K562 (cell line): Measurements from ENCODE around the gene RNF25. TPM values are rescaled to one million over a fixed set of nuclear protein-coding genes. Genes with fewer than 3 reads are reported as not detected.
A peak's percentile ranks its signal among the peaks of the same experiment; 100 is the strongest.

Experiments used
- ATAC-seq: fragments of 200-7000 bp; cut with Tn5 transposase; 3 replicates; pipeline ENCODE4 v1.9.1; 2020; ENCODE audit warnings: moderate library complexity
- BruUV-seq: library from RNA; stranded (reverse); fragments of 400-500 nt; replicated peaks from 2 replicates; lab custom pipeline; 2021; lab: Mats Ljungman, UMichigan
- CTCF ChIA-PET: fragments of 300-600 bp; formaldehyde crosslinking; extraction: SDS; loops from one replicate; lab custom pipeline; 2021; ENCODE audit warnings: low intra/inter-chr PET ratio; lab: Yijun Ruan, JAX
- POLR2A ChIA-PET: fragments of 300-600, 350-650 bp; sonication (Branson Sonifier 250); formaldehyde crosslinking; extraction: SDS; loops from one replicate; lab custom pipeline; 2021; ENCODE audit warnings: antibody characterized with exemption, inconsistent platforms; lab: Yijun Ruan, JAX
- DNase-seq, 4 experiments: peaks; one replicate each; pipeline versions ENCODE4 v3.0.0 to v3.0.0-alpha.2; 2011 to 2018; ENCODE audit warnings: low spot score in 3 of 4, mixed read lengths in 3 of 4; ENCODE audit errors: extremely low read depth in 1 of 4
- FAIRE-seq: peaks from 2 replicates; lab custom pipeline; 2011; peaks lifted over from hg19 to GRCh38; lab: Jason Lieb, UNC
- H2AFZ ChIP-seq: 2 replicates; pipeline ENCODE4 v1.6.0; 2011; ENCODE audit warnings: low read depth, low read length, control low read depth, inconsistent platforms
- H3K27ac ChIP-seq: fragments of 200-600 bp; 3 replicates; pipeline ENCODE4 v1.8.0; 2011; ENCODE audit warnings: low read depth, mild to moderate bottlenecking, control low read depth, inconsistent platforms, low read length, moderate library complexity, mixed read lengths; ENCODE audit errors: extremely low read depth
- H3K27me3 ChIP-seq, 2 experiments: fragments of 300-600 bp in 1 of 2; 2 replicates in 1 of 2; 3 replicates in 1 of 2; pipeline versions ENCODE4 v1.6.0 to v1.8.0; 2011; ENCODE audit warnings: inconsistent platforms in 2 of 2, low read length in 2 of 2, mild to moderate bottlenecking in 1 of 2, mixed read lengths in 1 of 2, moderate library complexity in 1 of 2; ENCODE audit not compliant: control insufficient read depth in 2 of 2, insufficient read depth in 2 of 2
- H3K36me3 ChIP-seq: fragments of 300-600 bp; 3 replicates; pipeline ENCODE4 v1.8.0; 2011; ENCODE audit warnings: mild to moderate bottlenecking, low read length, inconsistent platforms; ENCODE audit not compliant: control insufficient read depth, insufficient read depth
- H3K4me1 ChIP-seq, 2 experiments: fragments of 200-600 bp in 1 of 2; replicated peaks in 1 of 2; 2 replicates in 1 of 2; 3 replicates in 1 of 2; pipeline versions ENCODE4 v1.5.1 to v1.8.0; 2011; ENCODE audit warnings: inconsistent platforms in 2 of 2, low read length in 2 of 2, mild to moderate bottlenecking in 1 of 2, mixed read lengths in 1 of 2, moderate library complexity in 1 of 2; ENCODE audit not compliant: control insufficient read depth in 2 of 2, insufficient read depth in 2 of 2
- H3K4me2 ChIP-seq: 2 replicates; pipeline ENCODE4 v1.6.1; 2011; ENCODE audit warnings: low read length, control low read depth, inconsistent platforms, mixed read lengths; ENCODE audit not compliant: insufficient read depth
- H3K4me3 ChIP-seq: fragments of 200-600 bp; sonication (generic), shearing (Covaris generic); 2 replicates; pipeline ENCODE4 v1.5.1; 2016; ENCODE audit warnings: control low read depth, inconsistent platforms
- H3K79me2 ChIP-seq: fragments of 200-600 bp; 3 replicates; pipeline ENCODE4 v1.8.0; 2011; ENCODE audit warnings: low read length, inconsistent platforms; ENCODE audit not compliant: control insufficient read depth, insufficient read depth
- H3K9ac ChIP-seq, 2 experiments: 2 replicates each; pipeline versions ENCODE4 v1.6.0 to v1.6.1; 2011; ENCODE audit warnings: low read depth in 2 of 2, low read length in 2 of 2, control low read depth in 1 of 2, inconsistent platforms in 1 of 2, mild to moderate bottlenecking in 1 of 2, mixed read lengths in 1 of 2; ENCODE audit not compliant: insufficient read depth in 1 of 2
- H3K9me1 ChIP-seq: one replicate; pipeline ENCODE4 v1.6.0; 2011; ENCODE audit warnings: inconsistent platforms, mild to moderate bottlenecking, low read length, moderate library complexity; ENCODE audit not compliant: control insufficient read depth, insufficient read depth
- H3K9me3 ChIP-seq: replicated peaks from 2 replicates; pipeline ENCODE4 v1.5.1; 2011; ENCODE audit warnings: low read depth, low read length, inconsistent platforms; ENCODE audit not compliant: control insufficient read depth, insufficient read depth
- H4K20me1 ChIP-seq: replicated peaks from 2 replicates; pipeline ENCODE4 v1.6.1; 2011; ENCODE audit warnings: low read length, inconsistent platforms, mixed read lengths; ENCODE audit not compliant: control insufficient read depth, insufficient read depth
- CREB5 ChIP-seq: fragments of 250-450 bp; sonication (Bioruptor Pico); IDR thresholded peaks from 2 replicates; pipeline ENCODE4 v1.5.0; 2020; ENCODE audit warnings: mild to moderate bottlenecking
- ELF1 ChIP-seq: fragments of 200-800 bp; sonication (Bioruptor generic); IDR thresholded peaks from 2 replicates; pipeline ENCODE4 v1.6.1; 2016; ENCODE audit warnings: missing genetic modification characterization, missing compliant biosample characterization
- ETV1 ChIP-seq: fragments of 450-650 bp; conservative IDR thresholded peaks from 2 replicates; pipeline ENCODE4 v1.6.1; 2016; ENCODE audit warnings: missing genetic modification characterization, control low read depth, low read depth, missing compliant biosample characterization
- NCOA1 ChIP-seq: fragments of 450-650 bp; IDR thresholded peaks from 2 replicates; pipeline ENCODE4 v1.6.1; 2016; ENCODE audit warnings: low read depth
- POLR2G ChIP-seq: fragments of 200-400 bp; formaldehyde crosslinking; IDR thresholded peaks from 2 replicates; pipeline ENCODE4 v1.6.1; 2017; ENCODE audit warnings: low read depth, mild to moderate bottlenecking, antibody characterized with exemption, low read length, moderate library complexity
- ZNF175 ChIP-seq: fragments of 200-800 bp; sonication (Bioruptor generic); IDR thresholded peaks from 2 replicates; pipeline ENCODE4 v1.6.1; 2016; ENCODE audit warnings: low read depth, mild to moderate bottlenecking, missing genetic modification characterization, missing compliant biosample characterization
- ZNF253 ChIP-seq: fragments of 250-450 bp; sonication (Bioruptor Pico); conservative IDR thresholded peaks from 2 replicates; pipeline ENCODE4 v1.6.1; 2021; ENCODE audit warnings: mild to moderate bottlenecking
- WGBS: fragments of 100-300 bp; shearing (Covaris generic); methylation state at CpG from one replicate; pipeline ENCODE4 v1.1.6; 2016; ENCODE audit warnings: low coverage, mixed read lengths; ENCODE audit not compliant: insufficient coverage; ENCODE audit errors: missing lambda C conversion rate; 5-methylcytosine and 5-hydroxymethylcytosine counted together
- in situ Hi-C: fragments of 300-500 bp; cut with MboI; formaldehyde crosslinking; loops from 4 replicates; pipeline ENCODE4 v1.15.0; 2018; ENCODE audit warnings: inconsistent platforms, mixed read lengths
- intact Hi-C: fragments of 100-400 bp; cut with micrococcal nuclease; formaldehyde crosslinking; loops from 2 replicates; pipeline ENCODE4 v1.14.2; 2022
- polyA plus RNA-seq, 8 experiments: library from polyadenylated mRNA; depleted of rRNA in 4 of 8; stranded (reverse) in 5 of 8; unstranded in 3 of 8; fragments of >200 nt; fragmentation: Nextera tagmentation in 2 of 8; fragmentation: Illumina TruSeq in 1 of 8; extraction: Ambion mirVana in 2 of 8; extraction: Trizol in 1 of 8; gene quantifications; 2 replicates each; pipeline versions ENCODE4 v1.2.1 to v1.2.3, GENCODE V29; 2011 to 2014; ENCODE audit warnings: inconsistent platforms in 1 of 8, missing spikeins in 1 of 8
- total RNA-seq, 7 experiments: library from RNA; depleted of rRNA in 6 of 7; stranded (reverse); fragments of >200 nt in 6 of 7; fragmentation: Illumina TruSeq in 2 of 7; extraction: Trizol in 2 of 7; gene quantifications; 2 replicates each; pipeline versions ENCODE4 v1.2.1 to v1.2.3, GENCODE V29; 2011 to 2021; ENCODE audit warnings: low replicate concordance in 1 of 7
- TF ChIP-seq, protein P1 (sequence below): fragments of 450-650 bp; IDR thresholded peaks from 2 replicates; pipeline ENCODE4 v1.6.1; 2018; ENCODE audit not compliant: partially characterized antibody

Gene RNF25
- total and polyA plus RNA-seq, 9 of the 15 experiments (the other 6 are each of a cell fraction or from before 2014, with no cell fraction given) = 2.3 to 49.8 (median 20.5) TPM

DNA sequence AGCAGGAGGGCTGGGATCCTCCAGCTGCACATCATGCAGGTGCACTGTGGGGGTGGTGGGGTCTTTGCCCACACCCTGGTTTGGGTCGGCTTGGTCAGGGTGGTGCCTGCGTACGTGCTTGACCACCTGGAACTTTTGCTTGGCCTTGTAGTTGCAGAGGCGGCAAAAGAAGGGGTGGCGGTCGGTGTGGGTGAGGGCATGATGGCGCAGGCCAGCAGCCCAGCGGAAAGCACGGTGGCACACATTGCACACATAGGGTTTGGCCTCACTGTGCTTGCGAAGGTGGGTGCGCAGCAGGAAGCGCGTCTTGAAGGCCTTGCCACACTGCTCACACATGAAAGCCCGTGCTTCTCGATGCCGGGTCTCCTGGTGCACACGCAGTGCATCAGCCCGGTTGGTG is 33.4 kb downstream of the RNF25 start:
- no peaks in the 10 kb centered on the region for H4K20me1 ChIP-seq
- H3K4me1 ChIP-seq = no peaks in the 10 kb centered on the region
- H3K9me1 ChIP-seq = no peaks in the 10 kb centered on the region
- WGBS = 98% methylated on average over 10 of the region's 18 CpGs
- H3K27me3 ChIP-seq = no peaks in the 10 kb centered on the region
- no peak overlapping the region for H2AFZ ChIP-seq
- ChIA-PET CTCF (no interaction called here), POLR2A (no interaction called here)
- DNase-seq = no peak
- H3K79me2 ChIP-seq = no peaks in the 10 kb centered on the region
- intact Hi-C loops (no loop called here), in situ Hi-C loops (no loop called here)
- H3K27ac ChIP-seq = no peak overlapping the region
- no peak for ATAC-seq
- no peaks in the 10 kb centered on the region for H3K9me3 ChIP-seq
- no peak overlapping the region for H3K4me2 ChIP-seq
- TF ChIP-seq CREB5 (CRISPR knock-in tag) (no peak), POLR2G (0 out of 2 replicates have a peak, but pooled peaks have one; percentile 23), ZNF175 (CRISPR knock-in tag) (no peak), NCOA1 (no peak), ETV1 (tag) (no peak), ELF1 (tag) (no peak), ZNF253 (CRISPR knock-in tag) (no peak)
- TF ChIP-seq, protein P1, sequence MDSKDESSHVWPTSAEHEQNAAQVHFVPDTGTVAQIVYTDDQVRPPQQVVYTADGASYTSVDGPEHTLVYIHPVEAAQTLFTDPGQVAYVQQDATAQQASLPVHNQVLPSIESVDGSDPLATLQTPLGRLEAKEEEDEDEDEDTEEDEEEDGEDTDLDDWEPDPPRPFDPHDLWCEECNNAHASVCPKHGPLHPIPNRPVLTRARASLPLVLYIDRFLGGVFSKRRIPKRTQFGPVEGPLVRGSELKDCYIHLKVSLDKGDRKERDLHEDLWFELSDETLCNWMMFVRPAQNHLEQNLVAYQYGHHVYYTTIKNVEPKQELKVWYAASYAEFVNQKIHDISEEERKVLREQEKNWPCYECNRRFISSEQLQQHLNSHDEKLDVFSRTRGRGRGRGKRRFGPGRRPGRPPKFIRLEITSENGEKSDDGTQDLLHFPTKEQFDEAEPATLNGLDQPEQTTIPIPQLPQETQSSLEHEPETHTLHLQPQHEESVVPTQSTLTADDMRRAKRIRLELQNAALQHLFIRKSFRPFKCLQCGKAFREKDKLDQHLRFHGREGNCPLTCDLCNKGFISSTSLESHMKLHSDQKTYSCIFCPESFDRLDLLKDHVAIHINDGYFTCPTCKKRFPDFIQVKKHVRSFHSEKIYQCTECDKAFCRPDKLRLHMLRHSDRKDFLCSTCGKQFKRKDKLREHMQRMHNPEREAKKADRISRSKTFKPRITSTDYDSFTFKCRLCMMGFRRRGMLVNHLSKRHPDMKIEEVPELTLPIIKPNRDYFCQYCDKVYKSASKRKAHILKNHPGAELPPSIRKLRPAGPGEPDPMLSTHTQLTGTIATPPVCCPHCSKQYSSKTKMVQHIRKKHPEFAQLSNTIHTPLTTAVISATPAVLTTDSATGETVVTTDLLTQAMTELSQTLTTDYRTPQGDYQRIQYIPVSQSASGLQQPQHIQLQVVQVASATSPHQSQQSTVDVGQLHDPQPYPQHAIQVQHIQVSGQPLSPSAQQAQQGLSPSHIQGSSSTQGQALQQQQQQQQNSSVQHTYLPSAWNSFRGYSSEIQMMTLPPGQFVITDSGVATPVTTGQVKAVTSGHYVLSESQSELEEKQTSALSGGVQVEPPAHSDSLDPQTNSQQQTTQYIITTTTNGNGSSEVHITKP = no peak
- H3K9ac ChIP-seq = no peak overlapping the region; a peak in 1 of 4 replicates
- no peak overlapping the region for H3K4me3 ChIP-seq
- H3K36me3 ChIP-seq = peaks cover 79% of the 10 kb centered on the region; the same call in 2 of the 3 replicates
- no peak for FAIRE-seq
- BruUV-seq = no TSS peak
